Pancreas (tissue), 10 donors: Measurements from ENCODE around the gene IDNK. TPM values are rescaled to one million over a fixed set of nuclear protein-coding genes. Genes with fewer than 3 reads are reported as not detected.

Experiments
- ATAC-seq, 4 donors: fragments of 200-7000 bp; cut with Tn5 transposase; one replicate each; pipeline versions ENCODE4 v1.8.0 to v1.9.1; 2020; ENCODE audit warnings: mild to moderate bottlenecking in 4 of 4, moderate library complexity in 4 of 4
- DNase-seq, 6 donors: peaks; one replicate each; pipeline ENCODE4 v3.0.0-alpha.2; 2020
- FAIRE-seq: peaks from 2 replicates; lab custom pipeline; 2012; peaks lifted over from hg19 to GRCh38; lab: Jason Lieb, UNC
- H3K27ac ChIP-seq, 4 donors: fragments of 200-600 bp; sonication (generic); 1 replicate in 3 of 4; 2 replicates in 1 of 4; pipeline versions ENCODE4 v1.5.0 to v1.8.0; 2020
- H3K27me3 ChIP-seq, 4 donors: fragments of 200-600 bp; one replicate each; pipeline ENCODE4 v1.8.0; 2021
- H3K36me3 ChIP-seq, 3 donors: fragments of 200-600 bp; sonication (generic) in 1 of 3; one replicate each; pipeline versions ENCODE4 v1.5.0 to v1.8.0; 2020 to 2021
- H3K4me1 ChIP-seq, 3 donors: fragments of 200-600 bp; one replicate each; pipeline ENCODE4 v1.8.0; 2021
- H3K4me3 ChIP-seq, 4 donors: fragments of 200-600 bp; sonication (generic) in 2 of 4; one replicate each; pipeline versions ENCODE4 v1.5.0 to v1.8.0; 2020 to 2021
- H3K9me3 ChIP-seq, 4 donors: fragments of 200-600 bp; one replicate each; pipeline ENCODE4 v1.8.0; 2021
- CTCF ChIP-seq, 4 donors: fragments of 200-600 bp; sonication (generic) in 3 of 4; IDR thresholded peaks; one replicate each; pipeline versions ENCODE4 v1.5.0 to v1.8.0; 2021; ENCODE audit warnings: antibody characterized with exemption in 4 of 4
- WGBS, 2 donors: extraction: QIAGEN DNeasy Blood & Tissue Kit; methylation state at CpG; one replicate each; pipeline ENCODE4 v1.1.7; 2013; 5-methylcytosine and 5-hydroxymethylcytosine counted together
- intact Hi-C, 3 donors: fragments of 100-400 bp; cut with DNase I; formaldehyde crosslinking; loops; one replicate each; pipeline versions ENCODE4 v1.11.1 to v1.14.2; 2022
- polyA plus RNA-seq, 2 donors: library from polyadenylated mRNA; stranded (reverse); fragments of 200-250 nt; gene quantifications; one replicate each; pipeline ENCODE4 v1.2.3, GENCODE V29; 2013
- total RNA-seq, 6 donors: library from RNA; stranded (reverse); fragmentation: NEBNext Ultra II Directional in 4 of 6; extraction: Animal tissue kit (Norgen Biotek cat#: 25700) in 4 of 6; gene quantifications; one replicate each; pipeline versions ENCODE4 v1.2.1 to v1.2.4, GENCODE V29; 2021 to 2023
- donor health status: healthy with polysubstance abuse.
- donor health status: DM: no; HTN: no; CAD: no; lungs with moderate emphysema.
- donor health status: DM: no; HTN: no; CAD: no.
- donor health status: control.
- donor health status: control.
- donor health status: Bipolar disorder and iron deficiency.
- donor health status: DM: yes; HTN: yes; CAD: no.
- donor health status: DM: no; HTN: no; CAD: no.
- donor health status: DM: no; HTN: no; CAD: no.
- donor health status: DM: yes; HTN: yes; CAD: no.

Gene IDNK
- total and polyA plus RNA-seq, 8 donors, result 3.2 to 11.9 (median 4.5) TPM

- no peak for TF ChIP-seq CTCF (IDR thresholded peaks at IDR 0.05)
- no peaks in the 10 kb centered on the region for H3K27me3 ChIP-seq
- peak overlapping the region; percentile 69 to 93 (median 82) for H3K27ac ChIP-seq
- H3K9me3 ChIP-seq, result no peaks in the 10 kb centered on the region
- H3K36me3 ChIP-seq, result no peaks in the 10 kb centered on the region
- no peak for DNase-seq
- H3K4me1 ChIP-seq, result peaks cover 5 to 7% (median 6%) of the 10 kb centered on the region in 3 donors
- 4% methylated on average over 5 of the region's 5 CpGs for WGBS, 2 donors
- peak overlapping the region; percentile 63 to 81 (median 77) for H3K4me3 ChIP-seq
- peak; percentile 27 to 44 (median 38) for ATAC-seq
- intact Hi-C loops, result no loop called here
- no peak for FAIRE-seq
These were observed 735 bp downstream of the IDNK start for GRCh38 chr9:83623679-83624076.

DNA sequence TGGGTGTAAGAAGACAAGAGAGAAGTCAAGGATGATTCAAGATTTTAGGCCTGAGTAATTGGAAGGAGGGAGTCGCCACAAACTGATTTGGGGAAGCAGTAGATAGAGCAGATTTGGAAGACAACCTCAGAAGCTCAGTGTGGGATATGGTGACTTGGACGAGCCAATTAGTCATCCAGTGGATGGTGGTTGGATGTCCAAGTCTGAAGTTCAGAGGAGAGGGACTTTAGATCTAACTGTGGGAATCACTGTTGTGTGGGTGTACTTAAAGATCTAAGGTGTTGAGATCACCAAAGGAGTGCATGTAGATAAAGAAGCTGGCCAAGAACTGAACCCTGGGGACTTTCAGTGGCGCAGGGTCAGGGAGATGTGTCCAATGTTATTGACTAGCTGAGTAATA is 2.2 kb downstream of the IDNK start:
- intact Hi-C loops, result no loop called here
- FAIRE-seq, result no peak
- ATAC-seq, result no peak

GRCh38 chr9:83628540-83628939 is 5.6 kb downstream of the IDNK start:
- H3K27ac ChIP-seq, result no peak overlapping the region
- H3K4me3 ChIP-seq, result no peak overlapping the region
- WGBS, 2 donors, result 95 to 98% methylated on average over 5 of the region's 5 CpGs
- no peaks in the 10 kb centered on the region for H3K27me3 ChIP-seq
- peaks cover 5 to 7% (median 6%) of the 10 kb centered on the region in 3 donors for H3K4me1 ChIP-seq
- no peaks in the 10 kb centered on the region for H3K36me3 ChIP-seq
- TF ChIP-seq CTCF (IDR thresholded peaks at IDR 0.05), result no peak
- H3K9me3 ChIP-seq, result no peaks in the 10 kb centered on the region
- ATAC-seq (no peak), FAIRE-seq (no peak), DNase-seq (no peak)
- intact Hi-C loops, result no loop called here

More for the DNA sequence above, 2.2 kb downstream of the IDNK start:
- WGBS, 2 donors, result 85 to 93% methylated on average over 3 of the region's 3 CpGs
- Histone ChIP-seq H3K4me1 (peaks cover 5 to 7% (median 6%) of the 10 kb centered on the region in 3 donors), H3K4me3 (no peak overlapping the region), H3K27me3 (no peaks in the 10 kb centered on the region), H3K36me3 (no peaks in the 10 kb centered on the region), H3K9me3 (no peaks in the 10 kb centered on the region), H3K27ac (no peak overlapping the region)
- no peak for TF ChIP-seq CTCF (IDR thresholded peaks at IDR 0.05)
- DNase-seq, result no peak

DNA sequence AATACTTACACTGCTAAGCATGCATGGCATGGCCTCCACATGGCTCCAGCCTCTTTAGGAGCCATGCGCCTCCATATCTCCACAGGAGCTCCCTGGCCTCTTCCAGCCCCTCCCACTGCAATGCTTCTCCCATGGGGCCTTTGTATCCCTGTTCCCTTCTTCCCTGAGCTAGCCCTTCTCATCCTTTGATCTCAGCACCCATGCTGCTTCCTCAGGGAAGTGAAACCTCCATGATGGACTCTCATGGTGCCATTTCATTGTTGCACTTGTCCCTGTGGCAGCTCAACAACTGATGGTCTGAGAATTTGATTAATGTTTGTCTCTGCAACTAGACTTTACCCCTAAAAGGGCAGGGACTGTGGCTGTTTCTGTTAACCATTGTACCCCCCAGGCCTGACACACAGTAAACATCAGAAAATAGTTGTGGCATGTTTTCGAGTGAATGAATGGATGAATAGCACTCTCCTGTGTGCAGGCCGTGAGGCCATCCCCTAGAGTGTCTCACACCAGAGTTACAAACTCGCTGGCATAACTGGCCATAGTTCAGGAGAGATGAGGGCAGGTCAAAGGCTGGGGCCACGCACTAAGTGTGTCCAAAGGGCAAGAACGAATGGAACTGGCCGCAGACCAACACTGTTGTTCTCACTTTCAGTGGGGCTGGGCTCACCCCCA is 6.6 kb downstream of the IDNK start:
- WGBS, 2 donors, result 88 to 90% methylated on average over 7 of the region's 7 CpGs
- Histone ChIP-seq H3K4me1 (no peaks in the 10 kb centered on the region), H3K9me3 (no peaks in the 10 kb centered on the region), H3K27me3 (no peaks in the 10 kb centered on the region), H3K36me3 (no peaks in the 10 kb centered on the region), H3K4me3 (no peak overlapping the region), H3K27ac (no peak overlapping the region)
- TF ChIP-seq CTCF (IDR thresholded peaks at IDR 0.05), result no peak
- FAIRE-seq, result no peak
- no peak for DNase-seq
- ATAC-seq, result no peak
- intact Hi-C loops, result no loop called here

GRCh38 chr9:83630938-83631457 is 8.1 kb downstream of the IDNK start:
- no peak for DNase-seq

More at GRCh38 chr9:83630938-83631457, 8.1 kb downstream of the IDNK start:
- TF ChIP-seq CTCF (IDR thresholded peaks at IDR 0.05), result no peak
- 51 to 54% methylated on average over 11 of the region's 11 CpGs for WGBS, 2 donors
- no peak overlapping the region for H3K4me3 ChIP-seq
- ATAC-seq, result no peak
- H3K36me3 ChIP-seq, result no peaks in the 10 kb centered on the region
- intact Hi-C loops, result no loop called here
- no peaks in the 10 kb centered on the region for H3K27me3 ChIP-seq
- H3K9me3 ChIP-seq, result no peaks in the 10 kb centered on the region
- no peak for FAIRE-seq
- H3K4me1 ChIP-seq, result no peaks in the 10 kb centered on the region
- H3K27ac ChIP-seq, result no peak overlapping the region
